Psoas muscle (tissue), 8 donors: ENCODE data around the gene DSCAM. TPM values are rescaled to one million over a fixed set of nuclear protein-coding genes. Genes with fewer than 3 reads are reported as not detected.

ENCODE experiments used
- ATAC-seq, 4 donors: fragments of 200-7000 bp; cut with Tn5 transposase; one replicate each; pipeline ENCODE4 v1.9.1; 2020; ENCODE audit warnings: moderate library complexity in 3 of 4, mild to moderate bottlenecking in 2 of 4
- DNase-seq, 2 donors: peaks; one replicate each; pipeline ENCODE4 v3.0.0-alpha.2; 2020
- H3K27ac ChIP-seq: fragments of 200-600 bp; one replicate; pipeline ENCODE4 v1.8.0; 2022
- H3K27me3 ChIP-seq, 3 donors: fragments of 200-600 bp in 1 of 3; one replicate each; pipeline versions ENCODE4 v1.6.1 to v1.8.0; 2013 to 2022; ENCODE audit warnings: low read length in 2 of 3, mild to moderate bottlenecking in 2 of 3, moderate library complexity in 1 of 3; ENCODE audit not compliant: insufficient read depth in 3 of 3
- H3K36me3 ChIP-seq, 2 donors: fragments of 200-600 bp in 1 of 2; one replicate each; pipeline versions ENCODE4 v1.6.1 to v1.8.0; 2013 to 2022; ENCODE audit warnings: low read depth in 1 of 2, mild to moderate bottlenecking in 1 of 2, moderate library complexity in 1 of 2; ENCODE audit not compliant: insufficient read depth in 1 of 2
- H3K4me1 ChIP-seq: fragments of 200-600 bp; one replicate; pipeline ENCODE4 v1.8.0; 2022
- H3K4me3 ChIP-seq: fragments of 200-600 bp; one replicate; pipeline ENCODE4 v1.8.0; 2022; ENCODE audit warnings: mild to moderate bottlenecking
- H3K9me3 ChIP-seq: fragments of 200-600 bp; one replicate; pipeline ENCODE4 v1.8.0; 2022
- WGBS, 3 donors: extraction: QIAGEN DNeasy Blood & Tissue Kit; methylation state at CpG; one replicate each; pipeline versions ENCODE4 v1.1.6 to v1.1.7; 2013; 5-methylcytosine and 5-hydroxymethylcytosine counted together
- intact Hi-C, 2 donors: fragments of 100-400 bp; cut with DNase I; formaldehyde crosslinking; loops; one replicate each; pipeline versions ENCODE4 v1.11.0 to v1.14.2; 2022
- polyA plus RNA-seq, 3 donors: library from polyadenylated mRNA; stranded (reverse); fragments of 200-250 nt; gene quantifications; one replicate each; pipeline ENCODE4 v1.2.3, GENCODE V29; 2013
- total RNA-seq, 4 donors: library from RNA; stranded (reverse); fragmentation: NEBNext Ultra II Directional in 2 of 4; extraction: Animal tissue kit (Norgen Biotek cat#: 25700) in 2 of 4; gene quantifications; one replicate each; pipeline versions ENCODE4 v1.2.1 to v1.2.4, GENCODE V29; 2021 to 2023
- TF ChIP-seq, protein P1 (sequence below): fragments of 200-600 bp; IDR thresholded peaks from one replicate; pipeline ENCODE4 v1.8.0; 2022; ENCODE audit warnings: antibody characterized with exemption
- donor health status: healthy with polysubstance abuse.
- donor health status: DM: no; HTN: no; CAD: no; lungs with moderate emphysema.
- donor health status: Bipolar disorder and iron deficiency.
- donor health status: healthy.
- donor health status: DM: yes; HTN: yes; CAD: no.
- donor health status: DM: no; HTN: no; CAD: no.
- donor health status: DM: no; HTN: no; CAD: no.
- donor health status: DM: yes; HTN: yes; CAD: no.

Gene DSCAM
- total and polyA plus RNA-seq, 7 donors, result 0.03 to 0.04 TPM; not detected in 5

DNA sequence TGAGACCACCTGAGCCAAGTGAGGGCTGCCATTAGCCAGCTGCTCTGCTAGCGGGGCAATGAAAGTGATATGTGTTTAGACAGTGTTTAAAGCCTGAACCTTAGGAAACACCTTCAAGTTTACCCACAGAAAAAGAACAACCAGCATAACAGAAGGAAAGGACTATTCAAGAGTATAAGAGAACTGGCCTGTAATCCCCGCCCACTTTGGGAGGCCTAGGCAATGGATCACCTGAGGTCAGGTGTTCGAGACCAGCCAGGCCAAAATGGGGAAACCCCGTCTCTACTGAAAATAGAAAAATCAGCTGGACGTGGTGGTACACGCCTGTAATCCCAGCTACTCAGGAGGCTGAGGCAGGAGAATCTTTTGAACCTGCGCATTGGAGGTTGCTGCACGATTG, 830.3 kb downstream of the DSCAM start:
- ATAC-seq, result no peak
- TF ChIP-seq, protein P1, sequence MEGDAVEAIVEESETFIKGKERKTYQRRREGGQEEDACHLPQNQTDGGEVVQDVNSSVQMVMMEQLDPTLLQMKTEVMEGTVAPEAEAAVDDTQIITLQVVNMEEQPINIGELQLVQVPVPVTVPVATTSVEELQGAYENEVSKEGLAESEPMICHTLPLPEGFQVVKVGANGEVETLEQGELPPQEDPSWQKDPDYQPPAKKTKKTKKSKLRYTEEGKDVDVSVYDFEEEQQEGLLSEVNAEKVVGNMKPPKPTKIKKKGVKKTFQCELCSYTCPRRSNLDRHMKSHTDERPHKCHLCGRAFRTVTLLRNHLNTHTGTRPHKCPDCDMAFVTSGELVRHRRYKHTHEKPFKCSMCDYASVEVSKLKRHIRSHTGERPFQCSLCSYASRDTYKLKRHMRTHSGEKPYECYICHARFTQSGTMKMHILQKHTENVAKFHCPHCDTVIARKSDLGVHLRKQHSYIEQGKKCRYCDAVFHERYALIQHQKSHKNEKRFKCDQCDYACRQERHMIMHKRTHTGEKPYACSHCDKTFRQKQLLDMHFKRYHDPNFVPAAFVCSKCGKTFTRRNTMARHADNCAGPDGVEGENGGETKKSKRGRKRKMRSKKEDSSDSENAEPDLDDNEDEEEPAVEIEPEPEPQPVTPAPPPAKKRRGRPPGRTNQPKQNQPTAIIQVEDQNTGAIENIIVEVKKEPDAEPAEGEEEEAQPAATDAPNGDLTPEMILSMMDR, result no peak
- WGBS, 3 donors, result 93 to 97% (median 94%) methylated on average over 8 of the region's 8 CpGs
- H3K4me3 ChIP-seq, result no peak overlapping the region
- H3K27ac ChIP-seq, result no peak overlapping the region
- intact Hi-C loops, result no loop called here
- no peaks in the 10 kb centered on the region for H3K36me3 ChIP-seq
- no peak for DNase-seq
- no peaks in the 10 kb centered on the region for H3K9me3 ChIP-seq
- no peaks in the 10 kb centered on the region for H3K27me3 ChIP-seq
- no peaks in the 10 kb centered on the region for H3K4me1 ChIP-seq

DNA sequence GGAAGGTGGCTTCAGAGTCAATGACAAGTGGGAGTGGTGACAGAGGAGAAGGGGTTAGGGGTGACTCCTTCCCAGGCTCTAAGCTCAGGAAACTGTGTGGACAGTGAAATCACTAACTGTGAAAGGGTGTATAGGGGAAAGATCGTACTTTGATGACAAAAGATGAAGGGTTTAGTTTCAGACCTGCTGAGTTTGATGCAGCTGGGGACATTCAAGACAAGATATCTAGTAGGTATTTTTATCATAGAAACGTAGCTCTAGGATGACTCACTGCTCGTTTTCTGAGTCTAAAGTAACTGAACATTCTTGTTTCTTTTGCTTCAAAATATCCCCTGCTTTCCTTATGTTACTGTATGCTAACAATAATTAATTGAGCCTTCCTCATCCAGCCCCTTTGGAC, 830.7 kb downstream of the DSCAM start:
- no peaks in the 10 kb centered on the region for H3K4me1 ChIP-seq
- no peaks in the 10 kb centered on the region for H3K27me3 ChIP-seq
- no peak overlapping the region for H3K27ac ChIP-seq
- DNase-seq (no peak), ATAC-seq (no peak)
- H3K36me3 ChIP-seq, result no peaks in the 10 kb centered on the region
- no peak overlapping the region for H3K4me3 ChIP-seq
- H3K9me3 ChIP-seq, result no peaks in the 10 kb centered on the region
- 79 to 90% (median 86%) methylated on average over 3 of the region's 3 CpGs for WGBS, 3 donors
- TF ChIP-seq, protein P1, result no peak
- intact Hi-C loops, result no loop called here

DNA sequence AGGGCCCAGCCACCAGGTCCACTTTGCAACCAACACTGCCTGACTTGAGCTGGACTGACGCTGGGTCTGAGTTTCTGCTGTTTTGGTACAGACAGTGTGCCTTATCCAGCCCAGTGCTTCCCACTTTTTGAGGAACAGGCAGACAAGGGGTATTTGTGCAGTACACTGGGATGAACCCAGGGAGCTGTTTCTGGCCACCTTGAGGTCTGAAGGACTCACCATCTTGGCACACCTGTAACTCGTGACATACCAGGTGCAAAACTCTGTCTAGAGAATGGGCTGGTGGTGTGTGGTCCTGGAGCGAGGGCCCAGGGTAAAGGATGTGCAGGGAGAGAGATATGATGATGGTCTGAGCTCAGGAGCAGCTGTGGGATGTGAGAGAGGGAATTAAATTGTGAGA, 831.1 kb downstream of the DSCAM start:
- no peak for ATAC-seq

DNA sequence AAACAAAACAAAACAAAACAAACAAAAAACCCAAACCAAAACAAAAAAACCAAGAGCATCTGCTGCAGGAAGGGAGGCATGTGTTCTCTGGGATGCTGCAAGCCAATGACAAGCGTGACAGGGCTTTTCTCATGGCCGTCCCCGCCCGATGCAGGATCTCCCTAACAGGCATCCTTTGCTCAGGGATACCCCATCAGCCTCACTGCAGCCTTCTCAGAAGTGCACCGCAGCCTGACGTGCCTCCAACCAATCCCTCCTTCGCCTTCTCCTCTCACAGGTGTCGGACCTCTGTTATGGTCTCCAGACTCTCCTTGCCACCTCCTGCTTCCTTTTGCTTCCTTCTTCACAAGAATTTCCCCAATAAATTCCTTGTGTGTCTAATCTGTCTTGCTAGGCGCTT, 832.6 kb downstream of the DSCAM start:
- 86 to 92% (median 90%) methylated on average over 9 of the region's 9 CpGs for WGBS, 3 donors
- no peak for DNase-seq

More for the DNA sequence above, 831.1 kb downstream of the DSCAM start:
- Histone ChIP-seq H3K4me1 (no peaks in the 10 kb centered on the region), H3K9me3 (no peaks in the 10 kb centered on the region), H3K27ac (no peak overlapping the region), H3K4me3 (no peak overlapping the region), H3K36me3 (no peaks in the 10 kb centered on the region), H3K27me3 (no peaks in the 10 kb centered on the region)
- intact Hi-C loops, result no loop called here
- TF ChIP-seq, protein P1, result no peak
- 92 to 98% (median 93%) methylated on average over 3 of the region's 3 CpGs for WGBS, 3 donors
- DNase-seq, result no peak

More for the DNA sequence above, 832.6 kb downstream of the DSCAM start:
- TF ChIP-seq, protein P1, result no peak
- no peaks in the 10 kb centered on the region for H3K36me3 ChIP-seq
- ATAC-seq, result no peak
- H3K4me3 ChIP-seq, result no peak overlapping the region
- no peaks in the 10 kb centered on the region for H3K4me1 ChIP-seq
- intact Hi-C loops, result no loop called here
- no peaks in the 10 kb centered on the region for H3K9me3 ChIP-seq
- no peak overlapping the region for H3K27ac ChIP-seq
- H3K27me3 ChIP-seq, result no peaks in the 10 kb centered on the region
